Measurements from ENCODE around the gene ATG2A. TPM values are rescaled to one million over a fixed set of nuclear protein-coding genes. Genes with fewer than 3 reads are reported as not detected.

Gene ATG2A
- total RNA-seq, 4 donors from 2014 or later: 20.3 to 34.8 (median 22.2) TPM

DNA sequence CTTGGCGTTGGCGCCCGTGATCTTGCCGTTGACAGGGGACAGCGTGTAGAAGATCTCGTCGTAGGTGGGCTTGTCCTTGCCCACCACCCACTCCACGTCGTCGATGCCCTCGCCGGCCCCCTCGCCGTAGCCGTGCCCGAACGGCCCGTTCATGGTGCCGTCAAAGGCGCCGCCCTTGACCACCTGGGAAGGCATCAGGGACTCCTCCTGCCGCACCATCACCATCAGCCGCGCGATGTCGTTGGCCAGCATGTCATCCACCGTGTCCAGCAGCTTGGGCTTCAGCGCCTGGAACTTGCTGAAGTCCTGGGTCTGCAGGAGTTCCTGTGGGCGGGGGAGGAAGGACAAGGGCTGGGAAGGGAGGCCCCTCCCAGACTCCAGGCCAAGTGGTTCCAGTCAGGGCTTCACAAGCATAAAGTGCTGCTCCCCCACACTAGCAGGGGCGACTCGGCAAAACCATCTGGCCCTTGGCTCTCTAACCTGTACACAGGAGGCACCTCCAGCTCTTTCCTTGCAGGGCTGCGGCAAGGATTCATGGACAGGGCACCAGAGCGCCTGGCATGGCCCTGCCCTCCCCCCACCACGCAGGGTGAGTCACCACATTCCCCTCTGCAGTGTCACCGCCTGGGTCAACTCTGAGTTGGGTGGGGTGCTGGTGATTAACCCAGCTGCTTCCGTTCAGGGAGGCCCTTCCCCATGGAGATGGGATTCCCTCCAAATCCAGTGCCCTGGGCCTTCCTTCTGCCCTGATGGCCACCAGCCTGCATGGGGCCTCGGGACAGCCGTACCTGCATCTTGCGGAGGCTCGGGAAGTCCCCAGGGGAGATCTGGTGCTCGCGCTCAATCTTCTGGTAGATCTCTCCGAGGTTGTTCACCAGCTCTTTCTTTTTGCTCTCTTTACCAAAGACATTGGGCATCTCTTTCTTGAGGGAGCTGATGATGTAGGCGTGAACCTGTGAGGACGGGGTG is 62.2 kb downstream of the ATG2A start:
- peak; percentile 80 for ATAC-seq (ENCODE audit: low FRiP score)
- DNase-seq (ENCODE audit: low spot score): peak; percentile 85
- TF ChIP-seq, protein P1, sequence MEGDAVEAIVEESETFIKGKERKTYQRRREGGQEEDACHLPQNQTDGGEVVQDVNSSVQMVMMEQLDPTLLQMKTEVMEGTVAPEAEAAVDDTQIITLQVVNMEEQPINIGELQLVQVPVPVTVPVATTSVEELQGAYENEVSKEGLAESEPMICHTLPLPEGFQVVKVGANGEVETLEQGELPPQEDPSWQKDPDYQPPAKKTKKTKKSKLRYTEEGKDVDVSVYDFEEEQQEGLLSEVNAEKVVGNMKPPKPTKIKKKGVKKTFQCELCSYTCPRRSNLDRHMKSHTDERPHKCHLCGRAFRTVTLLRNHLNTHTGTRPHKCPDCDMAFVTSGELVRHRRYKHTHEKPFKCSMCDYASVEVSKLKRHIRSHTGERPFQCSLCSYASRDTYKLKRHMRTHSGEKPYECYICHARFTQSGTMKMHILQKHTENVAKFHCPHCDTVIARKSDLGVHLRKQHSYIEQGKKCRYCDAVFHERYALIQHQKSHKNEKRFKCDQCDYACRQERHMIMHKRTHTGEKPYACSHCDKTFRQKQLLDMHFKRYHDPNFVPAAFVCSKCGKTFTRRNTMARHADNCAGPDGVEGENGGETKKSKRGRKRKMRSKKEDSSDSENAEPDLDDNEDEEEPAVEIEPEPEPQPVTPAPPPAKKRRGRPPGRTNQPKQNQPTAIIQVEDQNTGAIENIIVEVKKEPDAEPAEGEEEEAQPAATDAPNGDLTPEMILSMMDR (IDR thresholded peaks at IDR 0.05): no peak

DNA sequence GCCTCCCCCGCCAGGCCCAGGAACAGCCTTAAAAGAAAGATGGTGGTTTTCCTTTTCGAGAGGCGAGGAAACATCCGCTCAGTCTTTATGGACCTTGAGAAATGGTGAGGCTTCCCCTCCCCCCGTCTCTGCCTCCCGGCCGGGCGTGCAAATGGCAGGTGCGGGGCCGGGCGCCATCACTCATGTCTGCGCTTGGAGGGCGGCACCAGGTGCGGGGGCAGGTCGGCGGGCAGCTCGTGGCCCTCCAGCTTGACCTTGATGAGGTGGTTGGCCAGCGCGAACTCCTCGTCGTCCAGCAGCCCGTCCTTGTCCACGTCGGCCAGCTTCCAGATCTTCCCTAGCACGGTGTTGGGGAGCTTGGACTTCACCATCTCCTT is 62.9 kb downstream of the ATG2A start:
- no peak for ATAC-seq (ENCODE audit: low FRiP score)
- TF ChIP-seq, protein P1 (IDR thresholded peaks at IDR 0.05): no peak
- DNase-seq (ENCODE audit: low spot score): no peak

GRCh38 chr11:64853709-64854108 is 63.3 kb downstream of the ATG2A start:
- TF ChIP-seq, protein P1 (IDR thresholded peaks at IDR 0.05): no peak
- no peak for DNase-seq (ENCODE audit: low spot score)
- no peak for ATAC-seq (ENCODE audit: low FRiP score)

GRCh38 chr11:64852804-64853509 is 64.1 kb downstream of the ATG2A start:
- no peak for ATAC-seq (ENCODE audit: low FRiP score)
- no peak for DNase-seq (ENCODE audit: low spot score)
- TF ChIP-seq, protein P1 (IDR thresholded peaks at IDR 0.05): no peak

- TF ChIP-seq, protein P1 (IDR thresholded peaks at IDR 0.05): no peak
- no peak for ATAC-seq (ENCODE audit: low FRiP score)
- no peak for DNase-seq (ENCODE audit: low spot score)
Measured at GRCh38 chr11:64851831-64852351, 65.1 kb downstream of the ATG2A start.

- DNase-seq (ENCODE audit: low spot score) (no peak), ATAC-seq (ENCODE audit: low FRiP score) (no peak)
- TF ChIP-seq, protein P1 (IDR thresholded peaks at IDR 0.05): no peak
Measured at GRCh38 chr11:64850979-64851567, 65.9 kb downstream of the ATG2A start.

All from omental fat pad (tissue), 4 donors.